GM18861 (cell line): Measurements from ENCODE around the gene DUSP14.
"Not testable (repeated sequence)": the region's sequence is repeated elsewhere in the genome, so short reads cannot be mapped to it uniquely, and the experiment has no call there.

Source experiments
- ATAC-seq: cut with Tn5 transposase; IDR thresholded peaks from one replicate; pipeline ENCODE4 v1.9.1; 2021; ENCODE audit not compliant: unreplicated experiment

DUSP14 gene

GRCh38 chr17:37483311-37484039 lies 6.2 kb upstream of the DUSP14 start:
- no peak for ATAC-seq

GRCh38 chr17:37485938-37486570 lies 3.6 kb upstream of the DUSP14 start:
- ATAC-seq, result no peak

GRCh38 chr17:37488009-37488604 lies 1.6 kb upstream of the DUSP14 start:
- ATAC-seq, result no peak

GRCh38 chr17:37488607-37489196 lies 989 bp upstream of the DUSP14 start:
- no peak for ATAC-seq

GRCh38 chr17:37490022-37490587 lies 414 bp downstream of the DUSP14 start:
- ATAC-seq, result peak; percentile 44

- ATAC-seq, result no peak
These were observed 1.2 kb downstream of the DUSP14 start for GRCh38 chr17:37490638-37491614.

GRCh38 chr17:37492167-37492566 lies 2.5 kb downstream of the DUSP14 start:
- ATAC-seq, result no peak

- ATAC-seq, result no peak
These were observed 3.7 kb downstream of the DUSP14 start for GRCh38 chr17:37493249-37494027.

GRCh38 chr17:37494401-37494831 lies 4.7 kb downstream of the DUSP14 start:
- ATAC-seq, result no peak

- no peak for ATAC-seq
These were observed 5.3 kb downstream of the DUSP14 start for GRCh38 chr17:37494971-37495370.

GRCh38 chr17:37500378-37500777 lies 10.7 kb downstream of the DUSP14 start:
- ATAC-seq, result no peak

GRCh38 chr17:37502009-37502936 lies 12.6 kb downstream of the DUSP14 start:
- ATAC-seq, result no peak

- ATAC-seq, result no peak
These were observed 13.5 kb downstream of the DUSP14 start for GRCh38 chr17:37503148-37503547.

GRCh38 chr17:37505333-37505732 lies 15.6 kb downstream of the DUSP14 start:
- no peak for ATAC-seq

GRCh38 chr17:37506678-37507077 lies 17.0 kb downstream of the DUSP14 start:
- no peak for ATAC-seq

GRCh38 chr17:37507111-37507510 lies 17.4 kb downstream of the DUSP14 start:
- no peak for ATAC-seq

GRCh38 chr17:37510056-37510455 lies 20.4 kb downstream of the DUSP14 start:
- no peak for ATAC-seq

GRCh38 chr17:37511642-37512041 lies 22.0 kb downstream of the DUSP14 start:
- ATAC-seq, result not testable (repeated sequence)
